Activated T-cell treated with anti-CD3 and anti-CD28 coated beads, Interleukin-2, amount 50 U/mL, for 72 hours (primary cell): ENCODE results near the gene DCPS. TPM values are rescaled to one million over a fixed set of nuclear protein-coding genes. Genes with fewer than 3 reads are reported as not detected.
"Not testable (repeated sequence)": the region's sequence is repeated elsewhere in the genome, so short reads cannot be mapped to it uniquely, and the experiment has no call there.

Experiments used
- ATAC-seq, 2 donors: fragments of 150-1000 bp; cut with Tn5 transposase; replicated peaks in 1 of 2; 2 replicates each; pipeline ENCODE4 v1.10.0; 2021; ENCODE audit warnings: moderate library complexity in 2 of 2, mild to moderate bottlenecking in 1 of 2
- DNase-seq, 2 donors: peaks; one replicate each; pipeline ENCODE4 v3.0.0; 2021 to 2022; ENCODE audit warnings: mixed read lengths in 1 of 2
- H3K27ac Mint-ChIP-seq: one replicate; pipeline ENCODE4 v1.8.0; 2022; ENCODE audit warnings: mild to moderate bottlenecking, moderate library complexity, mixed read lengths
- H3K27me3 Mint-ChIP-seq: one replicate; pipeline ENCODE4 v1.8.0; 2022; ENCODE audit warnings: low read depth, mixed read lengths
- H3K36me3 Mint-ChIP-seq, 2 donors: one replicate each; pipeline ENCODE4 v1.8.0; 2022; ENCODE audit warnings: mixed read lengths in 2 of 2, mild to moderate bottlenecking in 1 of 2; ENCODE audit not compliant: insufficient read depth in 2 of 2
- H3K4me1 Mint-ChIP-seq: one replicate; pipeline ENCODE4 v1.8.0; 2022; ENCODE audit warnings: low read depth, mixed read lengths
- H3K4me3 Mint-ChIP-seq, 2 donors: one replicate each; pipeline ENCODE4 v1.8.0; 2022; ENCODE audit warnings: mild to moderate bottlenecking in 2 of 2, mixed read lengths in 2 of 2, moderate library complexity in 2 of 2
- H3K9me3 Mint-ChIP-seq, 2 donors: one replicate each; pipeline ENCODE4 v1.8.0; 2022; ENCODE audit warnings: mixed read lengths in 2 of 2
- total RNA-seq, 2 donors: library from RNA; stranded (reverse); gene quantifications; one replicate each; pipeline ENCODE4 v1.2.3, GENCODE V29; 2022

The DCPS gene
- total RNA-seq, 2 donors from 2014 or later, result 33.9 to 37.7 TPM

DNA sequence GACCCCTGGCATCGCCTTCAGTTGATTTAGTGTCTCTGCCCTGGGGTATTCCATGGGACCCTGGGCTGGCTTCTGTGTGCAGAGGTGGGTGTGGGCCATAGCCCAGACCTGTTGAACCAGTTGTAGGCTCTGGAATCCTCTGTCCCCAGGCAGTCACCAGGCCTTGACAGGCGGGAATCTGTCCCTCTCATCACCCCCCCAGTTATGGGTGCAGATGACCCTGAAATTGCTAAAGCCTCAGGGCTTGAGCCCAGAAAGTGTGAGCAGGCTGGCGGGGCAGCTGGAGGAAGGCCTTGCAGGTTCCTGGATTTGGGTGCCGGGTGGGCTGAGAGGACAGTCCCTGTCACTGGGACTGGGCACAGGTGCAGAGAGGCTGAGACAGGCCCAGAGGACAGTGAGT, 78.8 kb downstream of the DCPS start:
- not testable (repeated sequence) for H3K27me3 Mint-ChIP-seq, H3K4me1 Mint-ChIP-seq, H3K36me3 Mint-ChIP-seq, H3K9me3 Mint-ChIP-seq, DNase-seq, H3K4me3 Mint-ChIP-seq, ATAC-seq, H3K27ac Mint-ChIP-seq

DNA sequence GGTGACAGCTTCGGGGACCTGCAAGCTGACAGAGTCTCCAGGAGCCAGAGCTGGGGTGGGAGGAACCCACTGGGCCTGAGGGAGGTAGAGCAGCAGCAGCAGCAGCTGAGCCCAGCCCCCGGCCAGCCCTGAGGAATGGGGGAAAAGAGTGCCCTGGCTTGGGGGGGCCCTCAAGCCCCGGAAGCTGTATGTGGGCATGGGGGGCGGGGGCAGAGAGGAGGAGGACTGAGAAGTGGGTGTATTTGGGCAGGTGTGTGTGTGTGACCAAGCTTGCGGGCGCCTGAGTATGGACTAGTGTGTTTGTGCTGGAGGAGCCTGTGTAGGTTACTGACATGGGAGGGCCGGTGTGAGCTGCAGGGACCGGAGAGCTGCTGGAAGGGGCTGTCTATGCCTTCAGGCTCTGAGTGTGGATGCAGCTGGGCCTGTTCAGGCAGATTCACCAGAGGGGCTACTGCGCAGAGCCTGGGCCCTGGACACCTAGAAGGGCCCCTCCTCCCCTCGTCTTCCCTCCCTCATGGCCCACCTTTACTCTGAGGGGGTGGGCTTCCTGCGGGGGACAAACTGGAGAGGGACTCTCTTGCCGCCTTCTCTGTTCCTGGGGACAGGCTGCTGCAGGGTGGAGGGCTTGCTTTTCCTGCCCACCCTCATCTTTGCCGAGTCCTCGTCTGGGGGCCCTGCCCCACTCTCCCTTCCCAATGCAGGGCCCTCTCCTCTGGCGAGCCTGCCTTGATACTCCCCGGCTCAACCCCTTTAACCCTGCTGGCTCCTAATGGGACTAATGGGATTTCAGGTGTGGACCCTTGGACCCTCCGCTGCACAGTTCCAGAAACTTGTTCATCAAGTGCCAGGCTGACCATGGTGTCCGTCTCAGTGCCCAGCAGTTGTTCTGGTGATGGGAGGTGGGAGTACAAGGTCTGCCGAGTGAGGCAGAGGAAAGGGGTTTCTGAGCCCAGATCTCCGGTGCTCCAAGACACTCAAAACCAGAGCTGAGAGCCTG, 79.8 kb downstream of the DCPS start:
- DNase-seq, result no peak
- Mint-ChIP-seq H3K9me3 (no peaks in the 10 kb centered on the region), H3K4me3 (no peak overlapping the region), H3K27me3 (no peaks in the 10 kb centered on the region), H3K27ac (no peak overlapping the region), H3K4me1 (no peaks in the 10 kb centered on the region), H3K36me3 (no peaks in the 10 kb centered on the region)
- no peak for ATAC-seq

DNA sequence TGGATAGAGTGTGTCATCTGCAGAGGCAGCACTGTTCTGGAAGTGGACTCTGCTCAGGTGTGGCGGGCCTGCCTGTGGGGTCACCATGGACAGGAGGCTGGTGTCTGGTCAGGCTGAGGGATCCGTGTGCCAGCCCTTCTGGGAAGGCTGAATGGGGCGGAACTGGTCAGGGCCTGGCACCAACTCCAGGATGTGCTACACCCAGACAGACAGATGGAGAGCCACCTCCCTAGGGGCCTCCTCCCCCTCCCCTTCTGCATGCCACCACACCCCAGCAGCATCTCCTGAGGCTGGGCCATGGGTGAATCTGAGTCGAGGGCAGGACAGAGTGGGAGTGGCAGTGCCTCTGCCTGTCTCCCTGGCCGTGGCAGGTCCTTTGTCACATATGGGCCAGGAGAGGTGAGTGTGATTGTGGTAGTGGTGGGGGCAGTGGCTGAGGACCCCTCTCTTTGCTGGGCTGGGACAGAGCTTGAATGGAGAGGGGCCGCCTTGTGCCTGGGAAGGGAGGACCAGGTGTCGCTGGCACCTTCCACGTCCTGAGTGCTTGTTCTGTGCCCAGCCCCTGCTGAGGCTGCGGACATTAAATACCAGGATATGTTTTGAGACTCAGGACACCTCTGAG, 80.7 kb downstream of the DCPS start:
- H3K36me3 Mint-ChIP-seq, result no peaks in the 10 kb centered on the region
- no peak for DNase-seq
- H3K27ac Mint-ChIP-seq, result no peak overlapping the region
- no peak overlapping the region for H3K4me3 Mint-ChIP-seq
- no peak for ATAC-seq
- H3K9me3 Mint-ChIP-seq, result no peaks in the 10 kb centered on the region
- no peaks in the 10 kb centered on the region for H3K4me1 Mint-ChIP-seq
- no peaks in the 10 kb centered on the region for H3K27me3 Mint-ChIP-seq

DNA sequence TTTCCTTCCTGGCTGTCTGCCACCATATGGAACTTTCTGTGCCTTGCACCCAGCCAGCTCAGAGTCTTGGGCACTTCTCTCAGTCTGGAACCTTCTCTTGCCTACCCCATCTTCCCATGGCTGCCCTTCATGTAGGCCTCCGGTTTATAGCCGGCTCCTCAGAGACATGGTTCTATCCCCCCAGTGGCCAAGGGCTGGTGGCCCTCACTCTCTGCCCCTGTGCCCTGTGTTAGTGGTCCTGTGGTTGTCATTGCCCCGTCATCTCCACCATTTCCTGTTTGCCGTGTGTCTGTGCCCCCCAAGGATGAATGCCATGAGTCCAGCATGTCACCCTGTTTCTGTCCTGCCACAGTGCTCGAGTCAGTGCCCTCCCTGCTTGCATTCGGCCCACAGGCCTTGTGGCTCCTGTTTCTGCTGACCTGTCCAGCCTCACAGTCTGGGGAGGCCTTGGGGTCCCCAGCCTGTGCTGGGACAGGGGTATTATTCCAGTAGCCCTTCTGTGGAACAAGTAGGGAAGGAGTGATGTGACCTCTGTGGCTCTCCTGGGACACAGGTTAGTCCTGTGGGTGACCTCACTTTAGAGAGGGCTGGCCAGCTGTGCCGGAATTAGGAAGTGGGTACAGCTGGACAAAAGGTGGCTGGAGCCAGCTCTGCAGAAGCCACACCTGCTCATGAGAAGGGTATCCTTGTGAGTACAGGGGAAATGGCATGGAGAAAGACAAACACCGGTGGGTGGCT, 82.3 kb downstream of the DCPS start:
- Mint-ChIP-seq H3K4me3 (no peak overlapping the region), H3K9me3 (no peaks in the 10 kb centered on the region), H3K36me3 (no peaks in the 10 kb centered on the region), H3K27me3 (no peaks in the 10 kb centered on the region), H3K27ac (no peak overlapping the region), H3K4me1 (no peaks in the 10 kb centered on the region)
- DNase-seq (no peak), ATAC-seq (no peak)

GRCh38 chr11:126386729-126387071, 82.8 kb downstream of the DCPS start:
- not testable (repeated sequence) for H3K4me3 Mint-ChIP-seq, H3K27ac Mint-ChIP-seq, H3K27me3 Mint-ChIP-seq, DNase-seq, ATAC-seq, H3K36me3 Mint-ChIP-seq, H3K4me1 Mint-ChIP-seq, H3K9me3 Mint-ChIP-seq

DNA sequence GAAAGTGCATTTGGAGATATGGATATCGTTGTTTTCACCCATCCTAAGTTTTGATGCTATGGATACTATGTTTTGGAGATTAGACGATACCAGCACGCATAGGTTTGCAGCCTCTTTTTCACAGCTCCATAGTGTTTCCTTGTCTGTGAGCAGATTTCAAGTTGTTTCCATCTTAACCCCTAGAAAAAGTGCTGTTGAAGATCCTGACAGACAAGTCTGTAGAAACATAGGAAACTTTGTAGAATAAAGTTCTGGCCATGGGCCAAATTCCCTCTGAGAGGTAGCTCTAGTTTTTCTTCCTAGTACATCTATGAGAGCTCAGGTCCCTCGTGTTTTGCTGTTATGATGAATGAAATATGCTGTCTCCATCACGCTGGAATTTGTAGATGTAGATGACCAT, 84.0 kb downstream of the DCPS start:
- no peaks in the 10 kb centered on the region for H3K27me3 Mint-ChIP-seq
- no peaks in the 10 kb centered on the region for H3K36me3 Mint-ChIP-seq
- H3K27ac Mint-ChIP-seq, result no peak overlapping the region
- ATAC-seq (no peak), DNase-seq (no peak)
- no peaks in the 10 kb centered on the region for H3K9me3 Mint-ChIP-seq
- no peaks in the 10 kb centered on the region for H3K4me1 Mint-ChIP-seq
- H3K4me3 Mint-ChIP-seq, result no peak overlapping the region

- Mint-ChIP-seq H3K9me3 (no peaks in the 10 kb centered on the region), H3K36me3 (no peaks in the 10 kb centered on the region), H3K4me1 (no peaks in the 10 kb centered on the region), H3K4me3 (no peak overlapping the region), H3K27me3 (no peaks in the 10 kb centered on the region), H3K27ac (no peak overlapping the region)
- ATAC-seq, result no peak
- no peak for DNase-seq
These were observed 86.5 kb downstream of the DCPS start for GRCh38 chr11:126390272-126390867.

- no peaks in the 10 kb centered on the region for H3K36me3 Mint-ChIP-seq
- no peak overlapping the region for H3K4me3 Mint-ChIP-seq
- DNase-seq (no peak), ATAC-seq (no peak)
- H3K27me3 Mint-ChIP-seq, result no peaks in the 10 kb centered on the region
- H3K4me1 Mint-ChIP-seq, result no peaks in the 10 kb centered on the region
- no peaks in the 10 kb centered on the region for H3K9me3 Mint-ChIP-seq
- H3K27ac Mint-ChIP-seq, result no peak overlapping the region
These were observed 87.6 kb downstream of the DCPS start for GRCh38 chr11:126391286-126391954.

- no peaks in the 10 kb centered on the region for H3K36me3 Mint-ChIP-seq
- H3K27ac Mint-ChIP-seq, result no peak overlapping the region
- DNase-seq (no peak), ATAC-seq (no peak)
- H3K27me3 Mint-ChIP-seq, result no peaks in the 10 kb centered on the region
- no peaks in the 10 kb centered on the region for H3K9me3 Mint-ChIP-seq
- H3K4me1 Mint-ChIP-seq, result no peaks in the 10 kb centered on the region
- no peak overlapping the region for H3K4me3 Mint-ChIP-seq
These were observed 88.2 kb downstream of the DCPS start for GRCh38 chr11:126391970-126392632.

DNA sequence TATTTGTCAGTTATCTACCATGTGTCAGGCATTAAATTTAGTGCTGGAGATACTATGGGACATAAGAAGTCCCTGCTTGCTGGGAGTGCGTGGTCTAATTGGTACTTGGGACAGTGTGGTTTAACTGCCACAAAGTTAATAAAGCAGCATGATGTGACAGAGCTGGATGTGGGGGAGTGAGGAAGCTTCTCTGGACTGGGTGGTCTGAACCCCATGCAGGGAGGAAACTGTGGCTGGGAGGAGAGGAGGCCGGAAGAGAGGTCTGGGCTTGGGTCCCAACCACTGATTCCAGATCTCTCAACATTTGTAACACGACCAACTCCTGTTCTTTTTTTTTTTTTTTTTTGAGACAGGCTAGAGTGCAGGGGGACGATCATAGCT, 88.8 kb downstream of the DCPS start:
- H3K36me3 Mint-ChIP-seq, result no peaks in the 10 kb centered on the region
- no peak overlapping the region for H3K4me3 Mint-ChIP-seq
- no peak for ATAC-seq
- H3K27me3 Mint-ChIP-seq, result no peaks in the 10 kb centered on the region
- no peak overlapping the region for H3K27ac Mint-ChIP-seq
- H3K9me3 Mint-ChIP-seq, result no peaks in the 10 kb centered on the region
- H3K4me1 Mint-ChIP-seq, result no peaks in the 10 kb centered on the region
- DNase-seq, result no peak

GRCh38 chr11:126393143-126393542, 89.3 kb downstream of the DCPS start:
- no peak overlapping the region for H3K4me3 Mint-ChIP-seq

DNA sequence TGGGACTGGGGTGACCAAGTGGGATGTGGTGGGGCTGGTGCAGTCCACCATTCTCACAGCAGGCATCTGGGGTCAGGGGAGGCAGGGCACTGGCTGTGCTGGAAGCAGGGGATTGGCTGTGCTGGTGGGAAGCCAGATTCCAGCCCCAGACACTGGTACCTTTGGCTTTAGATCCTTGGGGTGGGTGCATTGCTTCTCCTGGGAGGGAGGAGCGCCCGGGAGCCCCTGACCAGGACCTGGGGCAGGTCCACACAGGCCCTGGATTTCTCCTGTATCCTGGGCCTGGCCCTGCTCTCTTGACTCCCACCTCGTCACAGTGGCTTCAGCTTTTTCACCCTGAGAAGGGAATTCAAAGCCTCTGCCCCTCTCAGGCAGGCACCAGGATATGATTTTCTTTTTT, 90.2 kb downstream of the DCPS start:
- no peak overlapping the region for H3K27ac Mint-ChIP-seq
- ATAC-seq, result no peak
- no peaks in the 10 kb centered on the region for H3K36me3 Mint-ChIP-seq

More at GRCh38 chr11:126393143-126393542, 89.3 kb downstream of the DCPS start:
- Mint-ChIP-seq H3K36me3 (no peaks in the 10 kb centered on the region), H3K27ac (no peak overlapping the region), H3K27me3 (no peaks in the 10 kb centered on the region), H3K9me3 (no peaks in the 10 kb centered on the region), H3K4me1 (no peaks in the 10 kb centered on the region)
- ATAC-seq (no peak), DNase-seq (no peak)

More for the DNA sequence above, 90.2 kb downstream of the DCPS start:
- Mint-ChIP-seq H3K27me3 (no peaks in the 10 kb centered on the region), H3K9me3 (no peaks in the 10 kb centered on the region), H3K4me1 (no peaks in the 10 kb centered on the region), H3K4me3 (no peak overlapping the region)
- DNase-seq, result no peak
